ENCODE measurements around the gene PPP1R15B. TPM values are rescaled to one million over a fixed set of nuclear protein-coding genes. Genes with fewer than 3 reads are reported as not detected.

PPP1R15B gene
- total RNA-seq, 1 donor = 23.9 TPM

DNA sequence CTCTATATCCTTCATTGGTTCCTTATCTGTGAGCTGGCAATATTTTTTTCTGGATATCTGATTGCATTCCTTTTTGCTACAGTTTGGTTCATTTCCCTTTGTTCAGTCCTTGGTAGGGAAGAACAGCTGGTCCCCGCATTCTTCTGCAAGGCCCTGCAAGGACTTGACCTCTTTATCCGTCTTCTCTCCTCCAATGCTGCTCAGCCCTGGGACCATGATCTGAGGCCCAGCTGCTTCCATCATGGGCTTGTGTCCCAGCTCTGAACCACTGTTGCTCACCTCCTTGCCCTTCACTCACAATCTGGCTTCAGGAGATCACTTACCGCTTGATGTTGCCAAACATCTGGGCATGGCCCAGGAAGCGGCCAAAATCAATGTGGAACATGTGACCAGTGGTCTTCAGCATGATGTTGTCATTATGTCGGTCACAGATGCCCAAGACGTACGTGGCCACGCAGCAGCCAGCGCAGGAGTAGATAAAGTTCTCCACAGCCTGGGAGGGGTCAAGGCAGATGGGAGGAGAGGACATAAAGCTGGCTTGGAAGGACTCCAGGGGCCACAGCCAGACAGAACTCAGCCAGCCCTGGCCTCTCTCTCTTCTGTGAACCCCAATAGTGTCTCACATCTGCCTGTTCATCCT is 22.6 kb upstream of the PPP1R15B start:
- H3K4me3 ChIP-seq (ENCODE audit: insufficient read depth, low read length) = no peak overlapping the region
- no peak overlapping the region for H2AFZ ChIP-seq (ENCODE audit: low read length)
- peaks cover 27% of the 10 kb centered on the region for H3K27me3 ChIP-seq (ENCODE audit: insufficient read depth, low read length)
- H3K36me3 ChIP-seq (ENCODE audit: insufficient read depth, low read length) = no peaks in the 10 kb centered on the region
- no peak overlapping the region for H3K4me2 ChIP-seq (ENCODE audit: insufficient read depth, low read length)
- no peaks in the 10 kb centered on the region for H4K20me1 ChIP-seq (ENCODE audit: insufficient read depth, low read length)
- no peak overlapping the region for H3K27ac ChIP-seq (ENCODE audit: low read depth, low read length)
- no peak for DNase-seq (ENCODE audit: insufficient read length, low spot score, missing footprints)
- no peaks in the 10 kb centered on the region for H3K9me3 ChIP-seq (ENCODE audit: low read depth, low read length)
- no peaks in the 10 kb centered on the region for H3K79me2 ChIP-seq (ENCODE audit: insufficient read depth, low read length)
- H3K4me1 ChIP-seq (ENCODE audit: insufficient read depth, low read length) = peaks cover 37% of the 10 kb centered on the region
- TF ChIP-seq, protein P1, sequence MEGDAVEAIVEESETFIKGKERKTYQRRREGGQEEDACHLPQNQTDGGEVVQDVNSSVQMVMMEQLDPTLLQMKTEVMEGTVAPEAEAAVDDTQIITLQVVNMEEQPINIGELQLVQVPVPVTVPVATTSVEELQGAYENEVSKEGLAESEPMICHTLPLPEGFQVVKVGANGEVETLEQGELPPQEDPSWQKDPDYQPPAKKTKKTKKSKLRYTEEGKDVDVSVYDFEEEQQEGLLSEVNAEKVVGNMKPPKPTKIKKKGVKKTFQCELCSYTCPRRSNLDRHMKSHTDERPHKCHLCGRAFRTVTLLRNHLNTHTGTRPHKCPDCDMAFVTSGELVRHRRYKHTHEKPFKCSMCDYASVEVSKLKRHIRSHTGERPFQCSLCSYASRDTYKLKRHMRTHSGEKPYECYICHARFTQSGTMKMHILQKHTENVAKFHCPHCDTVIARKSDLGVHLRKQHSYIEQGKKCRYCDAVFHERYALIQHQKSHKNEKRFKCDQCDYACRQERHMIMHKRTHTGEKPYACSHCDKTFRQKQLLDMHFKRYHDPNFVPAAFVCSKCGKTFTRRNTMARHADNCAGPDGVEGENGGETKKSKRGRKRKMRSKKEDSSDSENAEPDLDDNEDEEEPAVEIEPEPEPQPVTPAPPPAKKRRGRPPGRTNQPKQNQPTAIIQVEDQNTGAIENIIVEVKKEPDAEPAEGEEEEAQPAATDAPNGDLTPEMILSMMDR (IDR thresholded peaks at IDR 0.05; ENCODE audit: extremely low read depth, low read depth, low read length) = no peak

GRCh38 chr1:204432708-204433107 is 21.1 kb upstream of the PPP1R15B start:
- Histone ChIP-seq H4K20me1 (ENCODE audit: insufficient read depth, low read length) (no peaks in the 10 kb centered on the region), H3K4me2 (ENCODE audit: insufficient read depth, low read length) (no peak overlapping the region), H2AFZ (ENCODE audit: low read length) (no peak overlapping the region), H3K4me1 (ENCODE audit: insufficient read depth, low read length) (peaks cover 23% of the 10 kb centered on the region), H3K27ac (ENCODE audit: low read depth, low read length) (no peak overlapping the region), H3K4me3 (ENCODE audit: insufficient read depth, low read length) (no peak overlapping the region), H3K79me2 (ENCODE audit: insufficient read depth, low read length) (no peaks in the 10 kb centered on the region), H3K9me3 (ENCODE audit: low read depth, low read length) (no peaks in the 10 kb centered on the region), H3K36me3 (ENCODE audit: insufficient read depth, low read length) (no peaks in the 10 kb centered on the region), H3K27me3 (ENCODE audit: insufficient read depth, low read length) (peaks cover 27% of the 10 kb centered on the region)
- no peak for DNase-seq (ENCODE audit: insufficient read length, low spot score, missing footprints)
- TF ChIP-seq, protein P1 (IDR thresholded peaks at IDR 0.05; ENCODE audit: extremely low read depth, low read depth, low read length) = no peak

DNA sequence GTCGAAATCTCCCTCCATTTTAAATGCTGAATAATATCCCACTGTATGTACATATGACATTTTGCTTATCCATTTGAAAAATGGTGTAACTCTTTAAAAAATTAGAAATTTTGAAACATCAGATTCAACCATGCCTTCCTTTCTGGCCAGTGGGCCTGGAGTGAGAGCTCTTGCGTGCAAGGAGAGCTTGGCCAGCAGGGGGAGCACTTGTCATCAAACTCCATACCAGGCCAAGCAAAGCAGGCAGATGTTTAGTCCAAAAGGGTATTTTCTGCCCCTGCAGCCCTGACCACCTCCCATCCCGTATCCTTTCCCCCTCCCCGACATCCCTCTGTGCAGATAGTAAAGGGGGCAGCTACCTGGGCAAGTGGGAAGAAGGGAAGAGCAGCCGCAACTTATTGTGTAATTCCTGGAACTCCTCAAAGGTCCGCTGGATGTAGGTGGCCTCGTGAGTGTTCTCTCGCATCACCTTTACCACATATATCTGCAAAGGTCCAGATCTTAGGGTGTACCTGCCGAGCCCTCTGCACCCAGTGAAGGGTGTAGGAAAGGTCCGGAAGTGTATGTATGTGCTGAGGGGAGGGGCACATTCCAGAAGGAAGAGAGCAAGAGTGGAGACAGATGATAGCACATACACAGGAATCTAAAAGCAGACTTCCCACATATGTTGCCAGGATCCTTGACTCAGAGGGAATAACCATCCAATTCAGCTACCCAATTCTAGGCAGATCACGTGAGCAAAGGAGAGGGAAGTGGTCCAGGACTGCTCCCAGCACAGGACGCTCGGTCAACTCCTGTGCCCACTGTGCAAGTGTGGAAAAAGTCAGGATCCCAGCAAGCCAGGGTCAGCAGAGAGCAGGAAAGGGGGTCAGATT is 19.9 kb upstream of the PPP1R15B start:
- Histone ChIP-seq H3K27me3 (ENCODE audit: insufficient read depth, low read length) (peaks cover 27% of the 10 kb centered on the region), H3K9me3 (ENCODE audit: low read depth, low read length) (no peaks in the 10 kb centered on the region), H2AFZ (ENCODE audit: low read length) (no peak overlapping the region), H3K4me3 (ENCODE audit: insufficient read depth, low read length) (no peak overlapping the region), H3K36me3 (ENCODE audit: insufficient read depth, low read length) (no peaks in the 10 kb centered on the region), H3K4me2 (ENCODE audit: insufficient read depth, low read length) (no peak overlapping the region), H3K4me1 (ENCODE audit: insufficient read depth, low read length) (peaks cover 21% of the 10 kb centered on the region), H4K20me1 (ENCODE audit: insufficient read depth, low read length) (no peaks in the 10 kb centered on the region), H3K27ac (ENCODE audit: low read depth, low read length) (no peak overlapping the region), H3K79me2 (ENCODE audit: insufficient read depth, low read length) (no peaks in the 10 kb centered on the region)
- peak; percentile 88 for DNase-seq (ENCODE audit: insufficient read length, low spot score, missing footprints)
- TF ChIP-seq, protein P1 (IDR thresholded peaks at IDR 0.05; ENCODE audit: extremely low read depth, low read depth, low read length) = peak; percentile 97

GRCh38 chr1:204429746-204430145 is 18.1 kb upstream of the PPP1R15B start:
- Histone ChIP-seq H3K4me1 (ENCODE audit: insufficient read depth, low read length) (peaks cover 18% of the 10 kb centered on the region), H3K36me3 (ENCODE audit: insufficient read depth, low read length) (no peaks in the 10 kb centered on the region), H3K79me2 (ENCODE audit: insufficient read depth, low read length) (no peaks in the 10 kb centered on the region), H3K4me2 (ENCODE audit: insufficient read depth, low read length) (no peak overlapping the region), H4K20me1 (ENCODE audit: insufficient read depth, low read length) (no peaks in the 10 kb centered on the region), H3K27me3 (ENCODE audit: insufficient read depth, low read length) (peaks cover 24% of the 10 kb centered on the region), H3K27ac (ENCODE audit: low read depth, low read length) (no peak overlapping the region), H3K9me3 (ENCODE audit: low read depth, low read length) (no peaks in the 10 kb centered on the region), H2AFZ (ENCODE audit: low read length) (no peak overlapping the region), H3K4me3 (ENCODE audit: insufficient read depth, low read length) (no peak overlapping the region)
- TF ChIP-seq, protein P1 (IDR thresholded peaks at IDR 0.05; ENCODE audit: extremely low read depth, low read depth, low read length) = no peak
- no peak for DNase-seq (ENCODE audit: insufficient read length, low spot score, missing footprints)

Measured in osteoblast (primary cell).